Skeletal muscle satellite cell (primary cell): ENCODE measurements around the gene MYL6.
A peak's percentile ranks its signal among the peaks of the same experiment; 100 is the strongest.

Source experiments
- H3K27me3 ChIP-seq: 2 replicates; pipeline ENCODE4 v1.7.0; 2013; ENCODE audit warnings: low read length; ENCODE audit not compliant: control insufficient read depth, insufficient read depth
- H3K36me3 ChIP-seq: 2 replicates; pipeline ENCODE4 v1.7.0; 2013; ENCODE audit warnings: mild to moderate bottlenecking, control low read depth, low read length; ENCODE audit not compliant: insufficient read depth
- H3K4me1 ChIP-seq: 2 replicates; pipeline ENCODE4 v1.7.0; 2013; ENCODE audit warnings: low read length; ENCODE audit not compliant: control insufficient read depth, insufficient read depth
- H3K4me2 ChIP-seq: 2 replicates; pipeline ENCODE4 v1.7.0; 2013; ENCODE audit warnings: mild to moderate bottlenecking, low read length
- H3K4me3 ChIP-seq: 2 replicates; pipeline ENCODE4 v1.7.0; 2013; ENCODE audit warnings: low read length
- H3K9ac ChIP-seq: 2 replicates; pipeline ENCODE4 v1.7.0; 2013; ENCODE audit warnings: mild to moderate bottlenecking, low read depth, low read length, moderate library complexity
- H3K9me3 ChIP-seq: replicated peaks from 2 replicates; pipeline ENCODE4 v1.7.0; 2013; ENCODE audit warnings: mild to moderate bottlenecking, control low read depth, low read length

MYL6 gene

GRCh38 chr12:56130876-56131275 is 27.3 kb upstream of the MYL6 start:
- Histone ChIP-seq H3K36me3 (peaks cover 44% of the 10 kb centered on the region), H3K9ac (no peak overlapping the region), H3K4me3 (no peak overlapping the region), H3K4me2 (no peak overlapping the region), H3K27me3 (no peaks in the 10 kb centered on the region), H3K9me3 (no peaks in the 10 kb centered on the region), H3K4me1 (peaks cover 28% of the 10 kb centered on the region)

DNA sequence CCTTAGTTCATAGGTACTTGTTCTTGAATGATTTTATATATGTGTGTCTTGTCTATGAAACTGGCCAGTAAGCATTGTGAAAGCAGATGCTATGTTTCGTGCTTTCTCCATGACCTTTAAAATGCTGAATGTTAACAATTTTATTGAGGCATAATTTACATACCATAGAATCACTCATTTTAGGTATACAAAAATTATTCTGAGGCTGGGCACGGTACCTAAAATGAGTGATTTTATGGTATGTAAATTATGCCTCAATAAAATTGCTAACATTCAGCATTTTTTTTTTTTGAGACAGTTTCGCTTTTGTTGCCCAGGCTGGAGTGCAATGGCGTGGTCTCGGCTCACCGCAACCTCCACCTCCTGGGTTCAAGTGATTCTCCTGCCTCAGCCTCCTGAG is 23.3 kb upstream of the MYL6 start:
- Histone ChIP-seq H3K36me3 (peaks cover 83% of the 10 kb centered on the region), H3K9me3 (no peaks in the 10 kb centered on the region), H3K27me3 (no peaks in the 10 kb centered on the region), H3K4me1 (peaks cover 6% of the 10 kb centered on the region), H3K9ac (no peak overlapping the region), H3K4me2 (no peak overlapping the region), H3K4me3 (no peak overlapping the region)

- Histone ChIP-seq H3K4me1 (no peaks in the 10 kb centered on the region), H3K4me2 (no peak overlapping the region), H3K9me3 (no peaks in the 10 kb centered on the region), H3K9ac (no peak overlapping the region), H3K36me3 (peaks cover 77% of the 10 kb centered on the region), H3K4me3 (no peak overlapping the region), H3K27me3 (no peaks in the 10 kb centered on the region)
Measured at GRCh38 chr12:56137853-56138571, 20.1 kb upstream of the MYL6 start.

GRCh38 chr12:56141946-56142784 is 16.0 kb upstream of the MYL6 start:
- Histone ChIP-seq H3K9ac (no peak overlapping the region), H3K4me1 (no peaks in the 10 kb centered on the region), H3K27me3 (no peaks in the 10 kb centered on the region), H3K4me2 (no peak overlapping the region), H3K36me3 (peaks cover 67% of the 10 kb centered on the region), H3K4me3 (no peak overlapping the region), H3K9me3 (no peaks in the 10 kb centered on the region)

DNA sequence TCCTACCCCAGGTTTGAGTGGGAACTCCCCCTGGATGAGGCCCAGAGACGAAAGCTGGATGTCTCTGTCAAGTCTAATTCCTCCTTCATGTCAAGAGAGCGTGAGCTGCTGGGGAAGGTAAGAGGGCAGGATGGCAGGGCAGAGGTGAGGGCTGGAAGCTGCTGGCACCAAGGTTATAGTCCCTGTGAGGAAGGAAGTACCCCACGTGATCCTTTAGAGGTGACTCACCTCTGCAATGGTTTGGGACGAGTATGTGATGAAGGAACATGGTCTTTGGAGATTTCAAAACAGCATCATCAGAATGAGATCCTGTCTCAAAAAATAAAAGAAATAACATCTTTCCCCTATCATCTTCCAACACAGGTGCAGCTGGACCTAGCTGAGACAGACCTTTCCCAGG is 14.9 kb upstream of the MYL6 start:
- Histone ChIP-seq H3K4me1 (no peaks in the 10 kb centered on the region), H3K4me3 (no peak overlapping the region), H3K9me3 (no peaks in the 10 kb centered on the region), H3K9ac (no peak overlapping the region), H3K4me2 (no peak overlapping the region), H3K27me3 (no peaks in the 10 kb centered on the region), H3K36me3 (peaks cover 56% of the 10 kb centered on the region)

GRCh38 chr12:56143870-56144269 is 14.3 kb upstream of the MYL6 start:
- no peak overlapping the region for H3K4me2 ChIP-seq
- peaks cover 50% of the 10 kb centered on the region for H3K36me3 ChIP-seq
- H3K4me1 ChIP-seq = no peaks in the 10 kb centered on the region
- no peaks in the 10 kb centered on the region for H3K27me3 ChIP-seq
- H3K4me3 ChIP-seq = no peak overlapping the region
- H3K9me3 ChIP-seq = no peaks in the 10 kb centered on the region
- H3K9ac ChIP-seq = no peak overlapping the region

DNA sequence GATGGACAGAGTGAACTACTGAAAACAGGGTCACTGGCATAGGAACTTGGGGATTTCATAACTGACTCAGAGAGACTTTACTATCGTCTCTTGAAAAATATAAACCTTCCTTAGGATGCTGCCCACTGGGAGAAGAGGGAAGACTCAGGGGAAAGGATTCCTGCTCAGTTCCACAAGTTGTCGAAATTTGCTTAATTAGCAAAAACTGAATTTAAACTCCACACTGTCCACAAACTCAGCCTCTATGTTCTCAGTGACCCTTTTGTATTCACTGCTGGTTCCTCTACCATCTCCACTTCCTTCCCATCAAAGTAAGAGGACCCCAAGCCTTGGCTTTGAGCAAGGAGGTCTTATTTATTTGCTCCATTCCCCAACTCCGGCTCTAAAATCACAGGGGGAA is 12.9 kb upstream of the MYL6 start:
- H3K27me3 ChIP-seq = no peaks in the 10 kb centered on the region
- peaks cover under 1% of the 10 kb centered on the region for H3K4me1 ChIP-seq
- H3K4me3 ChIP-seq = no peak overlapping the region
- no peaks in the 10 kb centered on the region for H3K9me3 ChIP-seq
- H3K4me2 ChIP-seq = no peak overlapping the region
- peaks cover 38% of the 10 kb centered on the region for H3K36me3 ChIP-seq
- no peak overlapping the region for H3K9ac ChIP-seq

DNA sequence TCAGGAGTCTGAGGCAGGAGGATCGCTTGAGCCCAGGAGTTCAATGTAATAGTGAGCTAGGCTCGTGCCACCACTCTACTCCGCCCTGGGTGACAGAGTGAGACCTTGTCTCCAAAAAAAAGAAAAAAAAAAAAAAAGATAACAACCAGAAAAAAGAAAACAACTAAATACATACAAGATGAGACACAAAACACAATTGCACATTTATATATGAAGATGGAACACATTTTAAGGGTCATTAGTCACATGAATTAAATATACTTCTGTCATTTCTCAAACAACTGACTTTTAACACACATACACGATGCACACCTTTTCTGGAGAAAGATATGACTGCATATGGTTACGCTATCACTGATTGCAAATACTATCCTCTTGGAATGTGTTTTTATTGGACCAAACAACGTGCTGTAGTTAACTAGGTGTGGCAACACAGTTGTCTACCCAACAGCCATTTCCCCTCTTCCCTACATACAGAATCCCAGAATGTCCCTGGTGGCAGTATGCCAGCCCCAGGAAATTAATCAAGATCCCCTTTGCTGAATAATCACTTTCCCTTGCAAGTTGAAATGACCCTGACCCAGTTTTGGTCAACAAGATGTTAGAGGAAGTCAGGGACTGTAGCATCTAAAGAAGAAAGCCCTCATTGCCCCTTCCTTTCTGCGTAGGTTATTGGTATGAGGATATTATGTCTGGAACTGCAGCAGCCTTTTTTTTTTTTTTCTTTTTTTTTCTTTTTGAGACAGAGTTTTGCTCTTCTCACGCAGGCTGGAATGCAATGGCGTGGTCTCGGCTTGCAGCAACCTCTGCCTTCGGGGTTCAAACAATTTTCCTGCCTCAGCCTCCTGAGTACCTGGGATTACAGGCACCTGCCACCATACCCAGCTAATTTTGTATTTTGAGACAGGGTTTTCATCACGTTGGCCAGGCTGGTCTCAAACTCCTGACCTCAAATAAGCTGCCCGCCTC is 11.4 kb upstream of the MYL6 start:
- Histone ChIP-seq H3K4me2 (no peak overlapping the region), H3K9ac (no peak overlapping the region), H3K27me3 (no peaks in the 10 kb centered on the region), H3K36me3 (peaks cover 29% of the 10 kb centered on the region), H3K9me3 (no peaks in the 10 kb centered on the region), H3K4me3 (no peak overlapping the region), H3K4me1 (peaks cover 13% of the 10 kb centered on the region)

GRCh38 chr12:56150563-56150962 is 7.6 kb upstream of the MYL6 start:
- Histone ChIP-seq H3K4me3 (no peak overlapping the region), H3K4me1 (peaks cover 27% of the 10 kb centered on the region), H3K27me3 (no peaks in the 10 kb centered on the region), H3K36me3 (no peaks in the 10 kb centered on the region), H3K9me3 (no peaks in the 10 kb centered on the region), H3K9ac (no peak overlapping the region), H3K4me2 (no peak overlapping the region)

GRCh38 chr12:56151672-56152131 is 6.5 kb upstream of the MYL6 start:
- H3K36me3 ChIP-seq = no peaks in the 10 kb centered on the region
- H3K9me3 ChIP-seq = no peaks in the 10 kb centered on the region
- peak overlapping the region; percentile 89 for H3K4me2 ChIP-seq
- peak overlapping the region; percentile 85 for H3K9ac ChIP-seq
- H3K27me3 ChIP-seq = no peaks in the 10 kb centered on the region
- peak overlapping the region; percentile 73 for H3K4me3 ChIP-seq
- H3K4me1 ChIP-seq = peaks cover 27% of the 10 kb centered on the region

DNA sequence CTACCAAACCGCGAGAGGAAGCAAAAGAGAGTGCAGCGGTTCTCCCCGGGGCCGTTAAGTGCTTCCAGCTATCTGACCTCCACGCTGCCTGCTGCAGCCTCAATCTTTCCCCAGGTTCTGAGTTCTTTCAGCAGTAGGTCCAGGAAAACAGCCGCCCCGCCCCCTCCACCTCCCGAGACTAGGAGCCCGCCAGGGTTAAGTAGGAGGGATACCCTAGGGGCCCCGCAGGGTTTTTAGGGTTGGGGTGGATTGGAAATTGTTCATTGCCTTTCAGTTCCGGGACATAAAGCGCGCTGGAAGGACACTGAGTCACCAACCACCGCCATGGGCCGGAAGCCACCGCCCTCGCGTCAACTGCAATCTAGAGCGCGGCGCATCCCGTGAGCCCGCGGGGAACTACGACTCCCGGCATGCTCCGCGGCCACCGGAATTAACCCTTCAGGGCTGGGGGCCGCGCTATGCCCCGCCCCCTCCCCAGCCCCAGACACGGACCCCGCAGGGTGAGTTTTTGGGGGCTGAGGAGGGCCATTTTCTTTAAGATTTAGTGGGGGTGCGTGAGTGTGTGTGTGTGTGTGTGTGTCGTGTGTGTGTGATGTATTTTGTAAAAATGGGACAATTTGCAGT is 5.9 kb upstream of the MYL6 start, which contains the start of gene MYL6B:
Gene MYL6B, plus strand, starts transcription at position 456 of the 624 bp plus-strand sequence. CDS start 1,332 bp downstream, outside the sequence.
- H3K9me3 ChIP-seq = no peaks in the 10 kb centered on the region
- no peaks in the 10 kb centered on the region for H3K36me3 ChIP-seq
- H3K4me2 ChIP-seq = peak within 1 kb of the TSS; percentile 89
- H3K4me1 ChIP-seq = peaks cover 31% of the 10 kb centered on the region
- H3K9ac ChIP-seq = peak within 1 kb of the TSS; percentile 85
- H3K27me3 ChIP-seq = no peaks in the 10 kb centered on the region
- H3K4me3 ChIP-seq = peak within 1 kb of the TSS; percentile 73
